ENCODE results near the gene ITGA4. TPM values are rescaled to one million over a fixed set of nuclear protein-coding genes. Genes with fewer than 3 reads are reported as not detected.

Gene ITGA4
- total and polyA plus RNA-seq, 2 of the 13 experiments (the other 11 are each of a cell fraction or from before 2014, with no cell fraction given), result not detected

GRCh38 chr2:181566334-181567032 lies 109.3 kb downstream of the ITGA4 start:
- no peak overlapping the region for H3K4me2 ChIP-seq (ENCODE audit: low read depth, low read length)
- no peak overlapping the region for H2AFZ ChIP-seq (ENCODE audit: low read length)
- no peaks in the 10 kb centered on the region for H3K36me3 ChIP-seq (replicated peaks in 1 of 2; ENCODE audit: control insufficient read depth in 1 of 2, insufficient read depth in 2 of 2, low read length in 2 of 2)
- H3K9me3 ChIP-seq (ENCODE audit: low read length), result no peaks in the 10 kb centered on the region
- no peak overlapping the region for H3K4me3 ChIP-seq (replicated peaks in 1 of 3; ENCODE audit: insufficient read depth in 1 of 3, low read depth in 2 of 3, low read length in 3 of 3)
- H3K79me2 ChIP-seq (ENCODE audit: insufficient read depth, low read length), result no peaks in the 10 kb centered on the region
- POLR2A ChIA-PET, result no interaction called here
- no peak for DNase-seq (ENCODE audit: low spot score)
- in situ Hi-C loops (cut with HindIII; ENCODE audit: extremely low pct_ligation_motif_present, low pct_unique_long_range_greater_than_20kb) (no loop called here), intact Hi-C loops (cut with micrococcal nuclease; ENCODE audit: unreplicated experiment) (no loop called here)
- CTCF ChIA-PET (ENCODE audit: low intra/inter-chr PET ratio, low total read pairs), result no interaction called here
- H3K4me1 ChIP-seq (ENCODE audit: insufficient read depth, low read length), result no peaks in the 10 kb centered on the region
- no peak overlapping the region for H3K9ac ChIP-seq (ENCODE audit: insufficient read depth, low read depth, low read length)
- H3K27ac ChIP-seq (ENCODE audit: extremely low read length, insufficient read depth, low read length), result no peak overlapping the region
- no peak for FAIRE-seq
- H4K20me1 ChIP-seq (ENCODE audit: insufficient read depth, low read length), result no peaks in the 10 kb centered on the region
- ATAC-seq, result no peak
- no peaks in the 10 kb centered on the region for H3K27me3 ChIP-seq (ENCODE audit: control insufficient read depth in 1 of 2, insufficient read depth in 2 of 2, low read length in 2 of 2)
- WGBS (ENCODE audit: low lambda C conversion rate), result 11% methylated on average over 5 of the region's 6 CpGs
- no peak for TF ChIP-seq ZSCAN22 (CRISPR knock-in tag; IDR thresholded peaks at IDR 0.05)
- TF ChIP-seq ZBTB37 (CRISPR knock-in tag; IDR thresholded peaks at IDR 0.05), result no peak
- no peak for TF ChIP-seq PBX2 (CRISPR knock-in tag; IDR thresholded peaks at IDR 0.05)
- no peak for TF ChIP-seq ZNF552 (CRISPR knock-in tag; IDR thresholded peaks at IDR 0.05; ENCODE audit: borderline replicate concordance)
- TF ChIP-seq PHB2 (IDR thresholded peaks at IDR 0.05; ENCODE audit: partially characterized antibody), result no peak
- TF ChIP-seq ZBTB20 (CRISPR knock-in tag; IDR thresholded peaks at IDR 0.05; ENCODE audit: borderline replicate concordance, low read depth), result no peak
- TF ChIP-seq MIXL1 (CRISPR knock-in tag; IDR thresholded peaks at IDR 0.05), result no peak
- no peak for TF ChIP-seq DR1 (CRISPR knock-in tag; IDR thresholded peaks at IDR 0.05)
- no TSS peak for BruUV-seq (replicated peaks)

All from HepG2 (cell line).